ENCODE data around the gene BTBD19.
"Not testable (repeated sequence)": the region's sequence is repeated elsewhere in the genome, so short reads cannot be mapped to it uniquely, and the experiment has no call there.

Gene BTBD19, protein sequence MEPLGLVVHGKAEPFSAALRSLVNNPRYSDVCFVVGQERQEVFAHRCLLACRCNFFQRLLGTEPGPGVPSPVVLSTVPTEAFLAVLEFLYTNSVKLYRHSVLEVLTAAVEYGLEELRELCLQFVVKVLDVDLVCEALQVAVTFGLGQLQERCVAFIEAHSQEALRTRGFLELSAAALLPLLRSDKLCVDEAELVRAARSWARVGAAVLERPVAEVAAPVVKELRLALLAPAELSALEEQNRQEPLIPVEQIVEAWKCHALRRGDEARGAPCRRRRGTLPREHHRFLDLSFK

DNA sequence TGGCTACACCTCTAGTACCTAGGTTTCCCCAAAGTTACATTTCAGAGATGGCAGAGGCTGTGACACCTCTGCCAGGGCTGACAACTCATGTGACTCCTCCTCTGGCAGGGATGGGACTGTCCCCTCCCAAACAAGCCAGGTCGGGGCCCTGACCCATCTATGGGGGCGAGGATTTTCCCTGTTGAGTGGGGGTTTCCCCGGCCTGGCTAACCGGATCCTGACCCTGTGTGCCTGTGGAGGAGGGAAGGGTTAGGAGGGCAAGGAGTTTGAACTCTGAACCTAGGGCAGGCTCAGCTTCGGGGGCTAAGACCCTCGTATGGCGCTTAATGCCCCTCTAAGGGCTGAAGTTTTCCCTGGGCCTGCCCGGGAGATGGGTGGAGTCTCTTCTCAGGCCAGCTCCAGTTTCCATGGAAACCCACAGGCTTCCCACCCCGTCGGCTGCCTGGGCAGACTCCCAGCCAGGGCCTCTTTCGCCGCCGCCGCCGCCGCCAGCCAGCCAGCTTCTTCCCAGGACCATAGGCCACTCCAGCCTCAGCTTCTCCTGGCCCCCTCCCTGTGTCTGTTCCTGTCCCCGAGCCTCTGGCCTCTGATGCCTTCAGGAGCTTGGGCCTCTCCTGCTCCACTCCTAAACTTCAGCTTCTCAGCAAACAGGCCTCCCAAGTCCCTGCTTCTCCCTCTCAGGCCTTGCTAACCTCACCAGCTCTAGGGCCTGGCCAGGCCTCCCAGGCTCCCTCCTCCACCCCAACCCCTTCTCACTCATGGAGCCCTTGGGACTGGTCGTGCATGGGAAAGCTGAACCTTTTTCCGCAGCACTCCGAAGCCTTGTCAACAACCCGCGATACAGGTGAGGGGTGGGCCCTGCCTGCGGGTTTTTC is at the start of gene BTBD19:
TSS of gene BTBD19 (plus strand) at position 461 of the 875 bp plus-strand sequence. CDS start at position 759, 298 bp downstream.
- H3K27me3 Mint-ChIP-seq: no peaks in the 10 kb centered on the region
- peaks cover 46% of the 10 kb centered on the region for H3K4me1 Mint-ChIP-seq
- ATAC-seq (ENCODE audit: low read depth): peak; percentile 18
- peak within 1 kb of the TSS; percentile 71 for H3K4me3 Mint-ChIP-seq
- peaks cover 7% of the 10 kb centered on the region for H3K36me3 Mint-ChIP-seq
- no peak for DNase-seq (ENCODE audit: low spot score in 2 of 2)
- H3K27ac Mint-ChIP-seq: peak within 1 kb of the TSS; percentile 97
- no peaks in the 10 kb centered on the region for H3K9me3 Mint-ChIP-seq

DNA sequence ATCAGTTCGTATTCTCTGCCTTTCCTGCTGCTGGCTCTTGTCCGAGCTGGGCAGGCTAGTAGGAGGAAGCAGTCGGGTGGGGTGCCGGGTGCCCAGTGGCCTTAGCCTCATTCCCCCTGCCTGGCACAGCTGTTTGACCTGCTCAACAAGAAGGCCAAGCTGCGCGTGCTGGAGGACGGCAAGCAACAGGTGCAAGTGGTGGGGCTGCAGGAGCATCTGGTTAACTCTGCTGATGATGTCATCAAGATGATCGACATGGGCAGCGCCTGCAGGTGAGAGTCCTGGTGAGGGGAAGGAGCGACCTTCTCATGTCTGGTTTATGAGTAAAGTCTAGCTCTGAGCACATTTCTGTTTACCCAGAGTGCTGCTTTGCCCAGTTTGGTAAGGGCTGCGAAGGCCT is 49.2 kb upstream of the BTBD19 start:
- ATAC-seq (ENCODE audit: low read depth) (no peak), DNase-seq (ENCODE audit: low spot score in 2 of 2) (no peak)
- Mint-ChIP-seq H3K36me3 (no peaks in the 10 kb centered on the region), H3K4me1 (peaks cover 8% of the 10 kb centered on the region), H3K4me3 (no peak overlapping the region), H3K9me3 (no peaks in the 10 kb centered on the region), H3K27me3 (no peaks in the 10 kb centered on the region), H3K27ac (no peak overlapping the region)

DNA sequence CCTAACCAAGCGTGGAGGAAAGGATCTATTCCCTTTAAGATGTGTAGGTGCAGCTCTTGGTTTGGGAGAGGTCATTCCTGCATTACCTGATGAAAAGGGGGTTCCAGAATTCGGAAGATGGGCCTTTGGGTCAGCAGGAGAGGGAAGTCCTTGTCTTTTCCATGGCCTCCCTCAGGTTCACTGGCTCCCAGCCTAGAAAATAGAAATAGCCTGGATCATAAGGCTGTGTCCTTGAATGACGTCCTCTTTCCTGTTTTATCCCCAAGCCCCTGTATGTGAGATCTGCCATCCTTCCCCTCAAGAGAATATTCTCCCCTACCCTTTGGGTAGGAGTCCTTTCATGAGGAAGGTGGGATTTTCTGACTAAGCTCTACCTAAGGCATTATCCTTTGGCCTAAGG is 47.4 kb upstream of the BTBD19 start:
- Mint-ChIP-seq H3K27ac (no peak overlapping the region), H3K27me3 (no peaks in the 10 kb centered on the region), H3K36me3 (no peaks in the 10 kb centered on the region), H3K4me1 (peaks cover 8% of the 10 kb centered on the region), H3K9me3 (no peaks in the 10 kb centered on the region), H3K4me3 (no peak overlapping the region)
- DNase-seq (ENCODE audit: low spot score in 2 of 2) (no peak), ATAC-seq (ENCODE audit: low read depth) (no peak)

DNA sequence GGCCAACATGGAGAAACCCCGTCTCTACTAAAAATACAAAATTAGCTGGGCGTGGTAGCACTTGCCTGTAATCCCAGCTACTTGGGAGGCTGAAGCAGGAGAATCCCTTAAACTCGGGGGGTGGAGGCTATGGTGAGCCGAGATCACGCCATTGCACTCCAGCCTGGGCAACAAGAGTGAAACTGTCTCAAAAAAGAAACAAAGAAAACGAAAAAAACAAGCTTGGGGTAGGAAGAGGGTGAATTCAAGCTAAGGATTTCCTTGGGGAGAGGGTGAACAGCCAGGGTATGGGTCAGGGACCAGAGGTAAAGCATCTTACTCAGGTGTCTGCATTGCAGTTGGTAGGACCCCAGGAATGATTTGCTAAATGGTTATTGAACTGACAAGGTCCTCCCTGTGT is 41.9 kb upstream of the BTBD19 start:
- H3K27me3 Mint-ChIP-seq; H3K4me1 Mint-ChIP-seq; H3K4me3 Mint-ChIP-seq; DNase-seq (ENCODE audit: low spot score in 2 of 2); ATAC-seq (ENCODE audit: low read depth); H3K9me3 Mint-ChIP-seq; H3K27ac Mint-ChIP-seq; H3K36me3 Mint-ChIP-seq: not testable (repeated sequence)

DNA sequence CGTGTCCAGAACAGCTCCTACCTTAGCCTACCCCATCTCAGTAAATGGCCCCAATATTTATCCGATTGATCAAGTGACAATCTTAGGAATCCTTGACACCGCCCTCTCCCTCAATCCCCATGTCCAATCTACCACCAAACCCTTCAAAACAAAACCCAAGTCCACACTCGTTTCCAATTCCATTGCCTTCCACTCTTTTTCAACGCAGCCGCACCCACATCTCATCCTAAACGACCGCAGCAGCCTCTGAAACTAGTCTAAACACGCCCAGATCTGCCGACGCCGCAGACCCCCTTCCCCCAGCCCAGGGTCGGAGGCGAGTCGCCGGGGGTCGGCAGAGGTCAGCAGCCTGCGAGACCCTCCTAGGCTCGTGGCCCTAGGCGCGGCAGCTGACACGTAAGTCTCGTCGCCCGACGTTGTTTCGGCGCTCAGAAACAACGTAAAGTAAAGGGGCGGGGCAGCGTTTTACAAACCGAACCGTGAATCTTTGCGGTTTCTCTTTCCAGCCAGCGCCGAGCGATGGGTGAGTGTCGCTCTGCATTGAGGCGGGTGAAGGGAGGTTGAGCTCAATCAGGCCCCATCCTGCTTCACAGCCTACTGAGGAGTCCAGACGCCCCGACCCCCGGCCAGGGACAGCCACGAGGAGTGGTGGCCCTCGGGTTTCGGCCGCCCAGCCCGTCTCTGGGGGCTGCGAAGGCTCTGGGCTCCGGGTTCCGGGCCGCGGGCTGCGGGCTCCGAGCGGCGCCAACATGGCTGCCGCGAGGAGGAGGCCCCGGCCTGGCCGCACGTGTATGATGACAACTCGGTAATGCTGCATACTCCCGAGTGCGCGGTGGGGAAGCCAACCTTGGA is 33.0 kb upstream of the BTBD19 start, which contains the start of gene RPS8:
TSS of gene RPS8 (plus strand) at position 463 of the 852 bp plus-strand sequence. CDS start at position 520, 57 bp downstream.
- Mint-ChIP-seq H3K27me3 (no peaks in the 10 kb centered on the region), H3K36me3 (peaks cover 30% of the 10 kb centered on the region)

DNA sequence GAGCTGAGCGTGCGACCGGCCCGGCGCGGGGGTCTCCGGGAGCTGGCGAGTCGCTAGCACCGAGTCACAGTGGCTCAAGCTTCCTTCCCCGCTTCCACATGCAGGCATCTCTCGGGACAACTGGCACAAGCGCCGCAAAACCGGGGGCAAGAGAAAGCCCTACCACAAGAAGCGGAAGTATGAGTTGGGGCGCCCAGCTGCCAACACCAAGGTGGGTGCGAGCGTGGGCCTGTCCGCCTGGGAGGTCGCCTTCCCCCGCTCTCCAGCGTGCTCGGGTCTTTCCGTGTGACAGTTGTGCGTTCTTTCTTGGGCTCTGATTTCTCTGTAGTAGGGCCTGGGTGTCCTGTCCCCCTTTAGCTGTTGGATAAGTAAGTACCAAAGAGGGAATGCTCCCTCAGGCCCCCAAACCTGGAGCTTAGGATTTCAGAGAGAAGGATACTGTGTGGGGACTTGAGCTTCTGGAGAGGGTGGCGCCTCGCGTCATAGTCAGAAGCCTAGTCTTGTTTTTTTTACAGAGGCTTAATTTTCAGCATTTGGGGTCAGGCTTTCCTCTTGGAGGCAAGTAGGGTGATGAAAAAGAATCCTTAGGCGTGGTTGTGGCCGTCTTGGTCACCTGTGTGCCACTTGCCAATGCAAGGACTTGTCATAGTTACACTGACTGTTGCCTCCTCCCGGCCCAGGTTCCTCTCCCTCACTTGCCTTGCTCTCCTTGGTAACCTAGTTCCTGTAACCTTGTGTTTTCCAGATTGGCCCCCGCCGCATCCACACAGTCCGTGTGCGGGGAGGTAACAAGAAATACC is 32.2 kb upstream of the BTBD19 start:
- DNase-seq (ENCODE audit: low spot score in 2 of 2): peak; percentile 40 to 57
- H3K4me1 Mint-ChIP-seq: peaks cover 27% of the 10 kb centered on the region
- no peaks in the 10 kb centered on the region for H3K27me3 Mint-ChIP-seq
- no peaks in the 10 kb centered on the region for H3K9me3 Mint-ChIP-seq
- H3K4me3 Mint-ChIP-seq: peak overlapping the region; percentile 87
- H3K36me3 Mint-ChIP-seq: peaks cover 34% of the 10 kb centered on the region
- peak; percentile 49 for ATAC-seq (ENCODE audit: low read depth)
- peak overlapping the region; percentile 88 for H3K27ac Mint-ChIP-seq

More for the DNA sequence above, 33.0 kb upstream of the BTBD19 start, which contains the start of gene RPS8:
- H3K27ac Mint-ChIP-seq: peak within 1 kb of the TSS; percentile 88
- DNase-seq (ENCODE audit: low spot score in 2 of 2) (peak; percentile 84 to 91), ATAC-seq (ENCODE audit: low read depth) (peak; percentile 84)
- peaks cover 27% of the 10 kb centered on the region for H3K4me1 Mint-ChIP-seq
- H3K9me3 Mint-ChIP-seq: no peaks in the 10 kb centered on the region
- peak within 1 kb of the TSS; percentile 87 for H3K4me3 Mint-ChIP-seq

DNA sequence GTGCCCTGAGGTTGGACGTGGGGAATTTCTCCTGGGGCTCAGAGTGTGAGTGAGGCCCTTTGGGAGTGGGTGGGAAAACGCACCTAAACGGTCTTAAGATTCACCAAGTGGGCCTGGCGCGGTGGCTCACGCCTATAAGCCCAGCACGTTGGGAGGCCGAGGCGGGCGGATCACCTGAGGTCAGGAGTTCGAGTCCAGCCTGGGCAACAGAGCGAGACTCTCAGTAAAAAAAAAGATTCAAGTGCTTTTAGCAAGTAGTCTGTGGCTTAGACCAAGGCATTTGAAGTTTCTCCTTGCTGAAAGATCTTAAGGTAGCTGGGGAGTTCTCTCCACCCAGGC is 31.6 kb upstream of the BTBD19 start:
- Mint-ChIP-seq H3K27ac (peak overlapping the region; percentile 88), H3K4me1 (peaks cover 27% of the 10 kb centered on the region), H3K4me3 (peak overlapping the region; percentile 87), H3K36me3 (peaks cover 38% of the 10 kb centered on the region), H3K27me3 (no peaks in the 10 kb centered on the region), H3K9me3 (no peaks in the 10 kb centered on the region)
- ATAC-seq (ENCODE audit: low read depth): no peak
- DNase-seq (ENCODE audit: low spot score in 2 of 2): no peak

DNA sequence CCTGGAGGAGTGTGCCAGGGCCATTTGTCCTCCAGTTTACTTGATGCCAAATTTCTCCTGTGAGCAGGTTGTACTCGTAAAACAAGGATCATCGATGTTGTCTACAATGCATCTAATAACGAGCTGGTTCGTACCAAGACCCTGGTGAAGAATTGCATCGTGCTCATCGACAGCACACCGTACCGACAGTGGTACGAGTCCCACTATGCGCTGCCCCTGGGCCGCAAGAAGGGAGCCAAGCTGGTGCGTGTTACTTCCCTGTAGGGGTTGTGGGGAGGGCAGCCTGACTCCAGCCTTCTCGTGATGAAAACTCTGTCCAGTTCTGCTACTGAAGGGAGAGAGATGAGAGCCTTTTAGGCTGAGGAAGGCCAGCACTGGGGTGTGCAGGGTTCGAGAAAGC is 30.8 kb upstream of the BTBD19 start:
- Mint-ChIP-seq H3K36me3 (peaks cover 38% of the 10 kb centered on the region), H3K27me3 (no peaks in the 10 kb centered on the region), H3K4me1 (peaks cover 27% of the 10 kb centered on the region), H3K27ac (peak overlapping the region; percentile 88), H3K4me3 (peak overlapping the region; percentile 87), H3K9me3 (no peaks in the 10 kb centered on the region)
- ATAC-seq (ENCODE audit: low read depth) (no peak), DNase-seq (ENCODE audit: low spot score in 2 of 2) (no peak)

DNA sequence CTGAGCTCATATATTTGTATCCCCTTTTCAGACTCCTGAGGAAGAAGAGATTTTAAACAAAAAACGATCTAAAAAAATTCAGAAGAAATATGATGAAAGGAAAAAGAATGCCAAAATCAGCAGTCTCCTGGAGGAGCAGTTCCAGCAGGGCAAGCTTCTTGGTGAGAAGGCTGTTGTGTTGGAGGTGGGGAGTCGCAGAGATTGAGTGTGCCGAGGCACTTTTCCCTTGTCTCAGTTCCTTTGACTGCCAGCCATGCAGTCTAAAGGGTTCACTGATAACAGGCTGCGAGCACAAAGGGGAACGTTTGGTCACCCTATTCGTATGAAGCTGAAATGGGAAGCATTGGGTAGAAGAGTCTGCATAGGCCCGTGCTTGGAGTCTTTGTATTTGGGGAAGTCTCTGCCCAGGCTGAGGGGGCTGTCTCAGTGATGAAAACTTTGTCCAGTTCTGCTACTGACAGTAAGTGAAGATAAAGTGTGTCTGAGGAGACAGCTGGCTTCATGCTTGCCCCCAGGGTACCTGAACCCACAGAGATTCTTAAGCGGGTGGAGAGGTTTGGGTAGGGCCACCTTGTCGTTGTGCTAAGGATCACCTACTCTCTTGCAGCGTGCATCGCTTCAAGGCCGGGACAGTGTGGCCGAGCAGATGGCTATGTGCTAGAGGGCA is 30.2 kb upstream of the BTBD19 start:
- H3K27me3 Mint-ChIP-seq: no peaks in the 10 kb centered on the region

DNA sequence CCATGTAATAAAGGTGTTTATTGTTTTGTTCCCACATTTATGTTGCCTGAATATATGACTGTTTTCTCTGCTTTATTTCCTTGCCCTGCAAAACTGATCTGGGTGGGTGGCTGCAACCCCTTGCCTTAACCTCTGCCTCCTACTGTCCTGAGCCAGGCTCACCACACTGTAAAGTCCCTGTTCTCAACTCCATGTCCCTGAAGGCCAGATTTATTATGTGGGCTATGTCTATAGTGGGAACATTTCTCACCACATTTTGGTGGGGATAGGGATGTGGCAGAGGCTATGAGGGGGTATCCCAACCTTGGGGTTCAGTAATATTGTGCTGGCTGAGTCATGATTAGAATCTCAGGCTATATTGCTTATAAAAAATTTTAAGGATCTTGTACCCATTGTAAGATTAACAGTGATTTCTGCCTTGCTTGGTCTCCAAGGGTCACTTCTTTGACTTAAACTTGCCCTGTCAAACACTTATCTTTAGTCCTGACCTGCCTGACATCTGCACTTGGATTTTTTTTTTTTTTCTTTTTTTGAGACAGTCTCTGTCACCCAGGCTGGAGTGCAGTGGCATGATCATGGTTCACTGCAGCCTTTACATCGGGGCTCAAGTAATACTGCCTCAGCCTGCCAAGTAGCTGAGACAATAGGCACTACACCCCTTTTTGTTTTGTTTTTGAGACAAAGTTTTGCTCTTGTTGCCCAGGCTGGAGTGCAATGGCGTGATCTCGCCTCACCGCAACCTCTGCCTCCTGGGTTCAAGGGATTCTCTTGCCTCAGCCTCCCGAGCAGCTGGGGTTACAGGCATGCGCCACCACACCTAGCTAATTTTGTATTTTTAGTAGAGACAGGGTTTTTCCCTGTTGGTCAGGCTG is 29.4 kb upstream of the BTBD19 start:
- Mint-ChIP-seq H3K36me3 (peaks cover 38% of the 10 kb centered on the region), H3K4me1 (peaks cover 34% of the 10 kb centered on the region)

More for the DNA sequence above, 30.2 kb upstream of the BTBD19 start:
- Mint-ChIP-seq H3K27ac (peak overlapping the region; percentile 88), H3K36me3 (peaks cover 38% of the 10 kb centered on the region), H3K4me1 (peaks cover 27% of the 10 kb centered on the region), H3K4me3 (no peak overlapping the region), H3K9me3 (no peaks in the 10 kb centered on the region)
- no peak for DNase-seq (ENCODE audit: low spot score in 2 of 2)
- ATAC-seq (ENCODE audit: low read depth): no peak

DNA sequence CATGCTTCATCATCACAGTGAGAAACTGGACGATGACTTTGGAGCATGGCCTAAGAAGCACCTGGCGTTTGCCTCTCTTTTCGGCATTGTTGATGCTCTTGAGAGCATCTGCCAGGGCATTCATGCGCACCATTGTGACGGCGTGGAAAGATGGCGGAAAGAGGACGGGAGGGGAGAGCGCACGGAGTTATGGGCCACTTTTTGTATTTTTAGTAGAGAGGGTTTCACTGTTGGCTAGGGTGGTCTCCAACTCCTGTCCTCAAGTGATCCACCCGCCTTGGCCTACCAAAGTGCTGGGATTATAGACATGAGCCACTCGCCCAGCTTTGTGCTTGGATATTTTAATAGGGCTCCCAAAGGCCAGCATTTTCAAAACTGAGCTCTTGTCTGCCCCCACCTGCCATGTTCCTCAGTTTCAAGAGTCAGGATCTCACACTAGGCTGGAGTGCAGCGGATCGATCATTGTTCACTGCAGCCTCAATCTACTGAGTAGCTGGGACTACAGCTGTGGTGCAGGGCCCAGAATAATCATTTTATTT is 27.7 kb upstream of the BTBD19 start:
- Mint-ChIP-seq H3K9me3 (no peaks in the 10 kb centered on the region), H3K27ac (no peak overlapping the region), H3K27me3 (no peaks in the 10 kb centered on the region), H3K4me1 (peaks cover 41% of the 10 kb centered on the region), H3K4me3 (no peak overlapping the region), H3K36me3 (peaks cover 38% of the 10 kb centered on the region)
- DNase-seq (ENCODE audit: low spot score in 2 of 2) (no peak), ATAC-seq (ENCODE audit: low read depth) (no peak)

More for the DNA sequence above, 29.4 kb upstream of the BTBD19 start:
- no peaks in the 10 kb centered on the region for H3K9me3 Mint-ChIP-seq
- peak overlapping the region; percentile 88 for H3K27ac Mint-ChIP-seq
- H3K27me3 Mint-ChIP-seq: no peaks in the 10 kb centered on the region
- no peak for ATAC-seq (ENCODE audit: low read depth)
- H3K4me3 Mint-ChIP-seq: no peak overlapping the region
- no peak for DNase-seq (ENCODE audit: low spot score in 2 of 2)

DNA sequence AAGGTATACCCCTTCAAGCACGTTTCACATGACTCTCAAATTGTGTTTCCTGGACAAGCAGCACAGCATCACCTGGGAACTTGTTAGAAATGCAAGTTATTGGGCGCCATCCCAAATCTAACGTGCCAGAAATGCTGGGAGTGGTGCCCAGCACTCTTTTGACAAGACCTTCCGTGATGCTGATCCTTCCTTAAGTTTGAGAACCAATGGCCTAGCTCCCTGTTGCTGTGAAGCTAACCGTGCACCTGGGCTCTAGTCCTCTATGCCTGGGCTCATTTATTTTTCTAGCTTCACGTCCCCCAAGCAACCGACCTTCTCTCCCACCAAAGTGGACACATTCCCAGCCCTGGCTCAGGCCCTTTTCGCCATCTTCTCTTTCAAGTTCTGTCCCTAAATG is 24.6 kb upstream of the BTBD19 start:
- H3K27me3 Mint-ChIP-seq: no peaks in the 10 kb centered on the region
- ATAC-seq (ENCODE audit: low read depth): no peak

More for the DNA sequence above, 24.6 kb upstream of the BTBD19 start:
- Mint-ChIP-seq H3K9me3 (no peaks in the 10 kb centered on the region), H3K27ac (no peak overlapping the region), H3K4me1 (peaks cover 24% of the 10 kb centered on the region), H3K4me3 (peak overlapping the region; percentile 66), H3K36me3 (peaks cover 16% of the 10 kb centered on the region)
- no peak for DNase-seq (ENCODE audit: low spot score in 2 of 2)
